A673 (cell line): ENCODE measurements around the gene IL12RB1. TPM values are rescaled to one million over a fixed set of nuclear protein-coding genes. Genes with fewer than 3 reads are reported as not detected.

Experiments used
- BruUV-seq: library from RNA; stranded (reverse); fragments of 400-500 nt; replicated peaks from 2 replicates; lab custom pipeline; 2021; lab: Mats Ljungman, UMichigan
- CTCF ChIA-PET: fragments of 300-600 bp; sonication (Branson Sonifier 250); formaldehyde crosslinking; loops from one replicate; lab custom pipeline; 2022; ENCODE audit warnings: antibody characterized with exemption; lab: Charles Lee
- POLR2A ChIA-PET: fragments of 300-600 bp; sonication (Branson Sonifier 250); formaldehyde crosslinking; loops from one replicate; lab custom pipeline; 2022; ENCODE audit warnings: antibody characterized with exemption; ENCODE audit not compliant: low non-redundant PET; lab: Charles Lee
- DNase-seq: peaks from one replicate; pipeline ENCODE4 v3.0.0-alpha.2; 2015; ENCODE audit warnings: low spot score
- H3K27ac ChIP-seq: fragments of 200-600 bp; sonication (generic); 2 replicates; pipeline ENCODE4 v1.5.1; 2016; ENCODE audit warnings: mixed run types, low read depth, mild to moderate bottlenecking, mixed read lengths, antibody characterized with exemption, low read length; ENCODE audit not compliant: poor library complexity, severe bottlenecking
- H3K27me3 ChIP-seq: fragments of 200-600 bp; sonication (generic); replicated peaks from 2 replicates; pipeline ENCODE4 v1.6.1; 2017; ENCODE audit warnings: mixed run types, low read depth, mild to moderate bottlenecking, mixed read lengths, antibody characterized with exemption, low read length; ENCODE audit not compliant: insufficient read depth, poor library complexity
- H3K36me3 ChIP-seq: fragments of 200-600 bp; sonication (generic); 2 replicates; pipeline ENCODE4 v1.6.1; 2016; ENCODE audit warnings: mixed run types, mild to moderate bottlenecking, mixed read lengths, antibody characterized with exemption, low read length; ENCODE audit not compliant: insufficient read depth, poor library complexity, severe bottlenecking
- H3K4me1 ChIP-seq: fragments of 200-600 bp; sonication (generic); 2 replicates; pipeline ENCODE4 v1.6.1; 2017; ENCODE audit warnings: mixed run types, mild to moderate bottlenecking, mixed read lengths, antibody characterized with exemption, low read length; ENCODE audit not compliant: insufficient read depth, poor library complexity, severe bottlenecking
- H3K4me3 ChIP-seq: fragments of 200-600 bp; sonication (generic); 2 replicates; pipeline ENCODE4 v1.5.1; 2016; ENCODE audit warnings: low read depth, mixed run types, mild to moderate bottlenecking, mixed read lengths, low read length; ENCODE audit not compliant: poor library complexity, severe bottlenecking
- H3K9me3 ChIP-seq: fragments of 200-600 bp; sonication (generic); 2 replicates; pipeline ENCODE4 v1.6.1; 2016; ENCODE audit warnings: mixed run types, low read depth, mild to moderate bottlenecking, mixed read lengths, antibody characterized with exemption, low read length; ENCODE audit not compliant: poor library complexity, severe bottlenecking
- EZH2 ChIP-seq: fragments of 200-600 bp; sonication (generic); IDR thresholded peaks from 2 replicates; pipeline ENCODE4 v1.6.1; 2017; ENCODE audit warnings: borderline replicate concordance, low read depth, mild to moderate bottlenecking, mixed read lengths, antibody characterized with exemption, low read length; ENCODE audit not compliant: poor library complexity, severe bottlenecking
- intact Hi-C: fragments of 100-400 bp; cut with micrococcal nuclease; formaldehyde crosslinking; loops from one replicate; pipeline ENCODE4 v1.10.0; 2022; ENCODE audit not compliant: unreplicated experiment
- total RNA-seq: library from RNA; stranded (reverse); gene quantifications from 2 replicates; pipeline ENCODE4 v1.2.3, GENCODE V29; 2021
- TF ChIP-seq, protein P1 (sequence below): fragments of 300-800, 200-600 bp; sonication (generic); conservative IDR thresholded peaks from 2 replicates; pipeline ENCODE4 v1.5.1; 2017; ENCODE audit warnings: low read depth, mild to moderate bottlenecking, antibody characterized with exemption, low read length, moderate library complexity, mixed read lengths

Gene IL12RB1
- total RNA-seq, 1 experiment from 2014 or later = not detected

DNA sequence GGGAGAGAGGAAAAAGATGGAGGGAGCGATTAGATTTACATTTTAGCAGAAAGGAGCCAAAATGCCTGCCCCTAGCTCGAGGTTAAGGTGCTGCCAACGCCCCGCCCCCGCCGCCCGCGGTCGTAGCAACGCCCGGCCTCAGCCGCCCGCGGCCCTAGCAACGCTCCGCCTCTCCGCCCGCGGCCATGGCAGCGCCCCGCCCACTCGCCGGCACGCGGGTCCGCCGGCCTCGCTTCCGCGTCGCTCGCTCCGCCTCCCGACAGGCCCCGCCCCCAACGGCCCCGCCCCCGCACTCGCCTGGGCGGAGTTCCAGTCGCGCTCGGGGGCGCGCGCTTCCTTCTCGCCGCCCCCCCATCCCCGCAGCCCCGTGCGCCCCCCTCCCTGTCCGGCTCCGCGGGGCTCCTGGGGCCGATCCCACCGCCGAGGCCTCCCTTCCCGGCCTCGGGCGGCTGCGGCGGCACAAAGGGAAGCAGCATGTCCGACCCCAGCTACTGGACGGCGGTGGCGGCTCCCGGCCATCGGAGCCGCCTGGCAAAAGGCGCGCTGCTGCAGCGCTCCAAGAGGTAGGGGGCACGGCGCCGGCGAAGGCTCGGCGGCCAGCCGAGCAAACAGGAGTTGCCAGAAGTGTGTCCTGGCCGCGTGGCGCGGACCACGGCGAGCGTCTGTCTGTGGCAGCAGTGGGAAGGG lies 31.1 kb upstream of the IL12RB1 start:
- no peak for TF ChIP-seq EZH2
- H3K4me3 ChIP-seq = peak overlapping the region; percentile 73
- H3K36me3 ChIP-seq = no peaks in the 10 kb centered on the region
- POLR2A ChIA-PET = no interaction called here
- no peaks in the 10 kb centered on the region for H3K9me3 ChIP-seq
- DNase-seq = peak; percentile 91
- peaks cover 11% of the 10 kb centered on the region for H3K4me1 ChIP-seq
- CTCF ChIA-PET = interaction anchor here (0.6 kb wide), 1 partner anchor 58 kb away, joined by 9 read pairs; no protein-coding TSS in a partner anchor
- intact Hi-C loops = no loop called here
- no peaks in the 10 kb centered on the region for H3K27me3 ChIP-seq
- BruUV-seq = no TSS peak
- H3K27ac ChIP-seq = peak overlapping the region; percentile 59

DNA sequence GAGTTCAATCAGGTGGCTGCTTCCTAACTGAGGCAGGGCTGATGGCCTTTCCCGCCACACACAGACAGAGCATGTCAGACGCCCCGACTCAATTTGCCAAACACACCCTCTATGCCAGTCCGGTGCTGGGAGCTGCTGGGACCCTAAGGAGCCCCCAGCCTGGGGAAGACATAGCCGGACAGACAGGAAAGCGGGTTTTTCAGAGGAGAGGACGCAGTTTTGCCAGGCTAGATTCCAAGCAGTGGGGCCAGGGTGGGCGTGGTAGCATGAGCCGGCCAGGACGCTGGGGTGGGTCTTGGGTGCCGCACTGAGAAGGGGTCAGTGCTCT lies 30.6 kb upstream of the IL12RB1 start:
- intact Hi-C loops = no loop called here
- H3K4me3 ChIP-seq = peak overlapping the region; percentile 73
- POLR2A ChIA-PET = no interaction called here

DNA sequence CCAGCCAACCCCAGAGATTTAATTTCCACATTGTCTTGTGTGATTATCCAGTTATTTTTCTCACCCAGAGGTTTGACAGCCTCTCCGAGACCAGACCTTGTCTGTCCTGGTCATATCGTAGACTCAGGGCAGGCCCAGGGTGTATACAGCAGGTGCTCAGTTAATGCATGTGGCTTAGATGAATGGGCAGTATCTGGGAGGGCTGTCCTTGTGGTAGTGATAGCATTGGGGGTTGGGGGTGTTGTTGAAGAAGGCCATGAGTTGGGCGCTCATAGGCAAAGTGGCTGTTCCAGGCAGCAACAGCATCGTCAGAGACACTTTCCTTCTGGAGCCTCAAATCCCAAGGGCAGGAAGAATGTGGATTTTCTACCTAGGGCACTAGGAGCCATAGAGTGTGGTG lies 27.7 kb upstream of the IL12RB1 start:
- H3K27ac ChIP-seq = no peak overlapping the region
- no peaks in the 10 kb centered on the region for H3K36me3 ChIP-seq
- CTCF ChIA-PET = no interaction called here
- DNase-seq = no peak
- no peak overlapping the region for H3K4me3 ChIP-seq
- H3K27me3 ChIP-seq = no peaks in the 10 kb centered on the region
- H3K4me1 ChIP-seq = peaks cover 15% of the 10 kb centered on the region
- no TSS peak for BruUV-seq
- TF ChIP-seq, protein P1, sequence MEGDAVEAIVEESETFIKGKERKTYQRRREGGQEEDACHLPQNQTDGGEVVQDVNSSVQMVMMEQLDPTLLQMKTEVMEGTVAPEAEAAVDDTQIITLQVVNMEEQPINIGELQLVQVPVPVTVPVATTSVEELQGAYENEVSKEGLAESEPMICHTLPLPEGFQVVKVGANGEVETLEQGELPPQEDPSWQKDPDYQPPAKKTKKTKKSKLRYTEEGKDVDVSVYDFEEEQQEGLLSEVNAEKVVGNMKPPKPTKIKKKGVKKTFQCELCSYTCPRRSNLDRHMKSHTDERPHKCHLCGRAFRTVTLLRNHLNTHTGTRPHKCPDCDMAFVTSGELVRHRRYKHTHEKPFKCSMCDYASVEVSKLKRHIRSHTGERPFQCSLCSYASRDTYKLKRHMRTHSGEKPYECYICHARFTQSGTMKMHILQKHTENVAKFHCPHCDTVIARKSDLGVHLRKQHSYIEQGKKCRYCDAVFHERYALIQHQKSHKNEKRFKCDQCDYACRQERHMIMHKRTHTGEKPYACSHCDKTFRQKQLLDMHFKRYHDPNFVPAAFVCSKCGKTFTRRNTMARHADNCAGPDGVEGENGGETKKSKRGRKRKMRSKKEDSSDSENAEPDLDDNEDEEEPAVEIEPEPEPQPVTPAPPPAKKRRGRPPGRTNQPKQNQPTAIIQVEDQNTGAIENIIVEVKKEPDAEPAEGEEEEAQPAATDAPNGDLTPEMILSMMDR = no peak
- H3K9me3 ChIP-seq = no peaks in the 10 kb centered on the region
- intact Hi-C loops = loop anchor here (5.0 kb wide), 2 partner anchors 38 to 53 kb away; partner anchors contain the start of gene PIK3R2
- POLR2A ChIA-PET = no interaction called here

More for the DNA sequence above, 30.6 kb upstream of the IL12RB1 start:
- Histone ChIP-seq H3K4me1 (peaks cover 11% of the 10 kb centered on the region), H3K36me3 (no peaks in the 10 kb centered on the region), H3K9me3 (no peaks in the 10 kb centered on the region), H3K27ac (peak overlapping the region; percentile 49), H3K27me3 (no peaks in the 10 kb centered on the region)
- TF ChIP-seq, protein P1 = no peak
- no peak for TF ChIP-seq EZH2
- CTCF ChIA-PET = no interaction called here
- no peak for DNase-seq
- no TSS peak for BruUV-seq
